Myocyte (in vitro differentiated cells): ENCODE measurements around the gene ARHGAP25. TPM values are rescaled to one million over a fixed set of nuclear protein-coding genes. Genes with fewer than 3 reads are reported as not detected.
A peak's percentile ranks its signal among the peaks of the same experiment; 100 is the strongest.

Experiments used
- DNase-seq: peaks from one replicate; pipeline ENCODE4 v3.0.0-alpha.2; 2012; ENCODE audit warnings: low read depth
- total RNA-seq: library from RNA; depleted of rRNA; stranded (reverse); fragments of >200 nt; gene quantifications from 2 replicates; pipeline ENCODE4 v1.2.3, GENCODE V29; 2014

Gene ARHGAP25
- total RNA-seq, 1 donor from 2014 or later, result not detected

- no peak for DNase-seq
Measured at GRCh38 chr2:68741238-68741637, 6.6 kb downstream of the ARHGAP25 start.

DNA sequence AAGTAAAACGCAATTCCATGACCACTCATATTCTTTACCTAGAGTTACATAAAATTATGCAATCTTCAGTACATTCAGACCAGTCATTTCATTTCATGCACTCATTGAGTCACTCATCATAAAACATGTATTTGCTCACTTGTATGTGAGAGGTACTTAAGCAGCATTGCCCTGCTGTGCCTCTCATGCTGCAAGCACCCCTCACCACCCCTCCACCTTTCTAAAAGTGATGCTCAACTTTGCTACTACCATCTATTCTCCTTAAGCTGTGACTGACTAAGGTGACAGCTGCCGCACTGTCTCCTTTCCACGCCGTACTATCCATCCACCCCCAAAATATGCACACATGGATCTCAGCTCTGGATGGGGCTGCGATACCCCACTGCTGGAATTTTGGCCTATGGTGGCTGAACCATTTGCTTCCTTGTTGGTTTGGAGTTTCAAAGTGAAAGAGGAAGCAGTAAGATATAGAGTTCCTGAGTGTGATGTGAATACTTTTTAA, 7.2 kb downstream of the ARHGAP25 start:
- DNase-seq, result no peak

GRCh38 chr2:68742626-68743415, 8.2 kb downstream of the ARHGAP25 start:
- DNase-seq, result no peak

DNA sequence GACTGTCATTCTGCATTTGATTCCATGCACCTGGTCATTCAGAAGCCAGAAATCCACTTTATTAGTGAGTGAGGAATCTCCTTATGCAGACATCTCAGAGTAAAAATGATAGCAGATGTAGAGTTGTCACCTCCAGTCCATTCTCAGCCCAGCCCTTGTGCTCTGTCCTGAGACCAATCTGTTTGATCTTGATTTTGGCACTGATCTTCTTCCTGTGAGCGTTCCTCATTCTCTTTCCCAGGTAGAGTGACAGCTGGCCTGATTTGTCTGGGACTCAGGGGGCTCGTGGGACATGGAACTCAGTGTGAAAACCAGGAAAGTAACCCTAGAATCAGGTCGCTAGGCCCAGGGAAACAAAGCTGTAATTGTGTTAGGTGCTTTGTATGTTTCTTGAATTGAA, 8.9 kb downstream of the ARHGAP25 start:
- DNase-seq, result no peak

DNA sequence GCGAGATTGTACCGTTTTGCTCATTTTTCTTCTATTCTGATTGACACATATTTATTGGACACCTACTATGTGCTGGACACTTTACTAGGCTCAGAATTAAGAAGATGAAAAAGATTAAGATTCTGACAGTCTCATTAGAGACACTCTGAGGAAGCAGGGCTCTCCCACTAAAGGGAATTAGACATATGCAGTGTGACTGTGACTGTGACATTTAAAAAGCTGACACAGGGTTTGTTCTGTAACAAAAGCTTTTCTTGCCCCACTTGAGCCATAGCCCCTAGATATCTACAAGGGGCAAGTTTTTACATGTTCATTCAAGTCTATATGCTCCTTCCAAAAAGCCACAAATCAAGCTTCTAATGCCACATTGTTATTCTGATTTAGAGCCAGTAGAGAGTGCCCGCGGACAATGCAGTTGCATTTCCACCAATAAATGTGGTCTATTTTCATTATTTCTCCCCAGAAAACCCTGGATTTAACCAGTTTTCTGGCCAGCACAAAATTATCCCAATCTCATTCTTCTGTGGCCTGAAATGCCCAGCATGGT, 9.8 kb downstream of the ARHGAP25 start:
- no peak for DNase-seq

DNA sequence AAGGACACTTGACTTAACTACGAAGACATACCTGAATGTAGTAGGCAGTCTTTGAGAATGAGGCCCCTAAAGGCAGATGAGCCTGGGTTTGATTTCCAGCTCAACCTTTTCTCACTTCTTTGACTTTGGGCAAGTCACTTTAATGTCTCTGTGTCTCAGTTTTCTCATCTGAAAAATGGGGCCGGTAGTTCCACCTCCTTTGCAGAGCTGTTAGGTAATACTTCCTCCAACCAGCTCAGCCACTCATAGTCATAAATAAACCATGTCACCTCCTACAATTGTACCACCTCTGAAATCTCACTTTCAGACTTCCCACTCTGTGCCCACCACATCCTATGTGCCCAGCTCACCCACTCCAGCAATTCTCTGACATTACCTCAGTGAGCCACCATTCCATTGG, 10.4 kb downstream of the ARHGAP25 start:
- no peak for DNase-seq

- no peak for DNase-seq
Measured at GRCh38 chr2:68746408-68746807, 11.8 kb downstream of the ARHGAP25 start.

GRCh38 chr2:68747413-68747812, 12.8 kb downstream of the ARHGAP25 start:
- no peak for DNase-seq

- DNase-seq, result no peak
Measured at GRCh38 chr2:68747900-68748299, 13.3 kb downstream of the ARHGAP25 start.

DNA sequence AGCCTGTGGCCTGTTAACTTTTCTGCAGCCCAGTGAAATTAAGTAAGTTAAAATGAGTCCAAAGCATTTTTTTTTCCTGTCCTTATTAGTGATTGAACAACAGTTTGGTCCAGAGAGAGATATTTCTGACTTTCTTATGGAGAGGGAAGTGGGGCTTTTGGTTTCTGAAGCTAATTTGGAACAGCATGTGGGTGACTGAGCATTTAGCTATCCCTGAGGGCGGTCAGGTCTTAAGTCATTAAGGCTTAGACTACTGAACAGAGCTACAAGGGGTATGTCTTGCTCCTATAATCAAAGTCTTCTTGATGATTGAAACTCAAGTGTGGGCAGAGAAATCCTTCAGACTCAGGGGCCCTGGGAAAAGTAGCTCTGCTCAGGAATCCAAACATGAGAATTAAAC, 14.0 kb downstream of the ARHGAP25 start:
- no peak for DNase-seq

- DNase-seq, result no peak
Measured at GRCh38 chr2:68749345-68749744, 14.7 kb downstream of the ARHGAP25 start.

- DNase-seq, result no peak
Measured at GRCh38 chr2:68750592-68751396, 16.2 kb downstream of the ARHGAP25 start.

DNA sequence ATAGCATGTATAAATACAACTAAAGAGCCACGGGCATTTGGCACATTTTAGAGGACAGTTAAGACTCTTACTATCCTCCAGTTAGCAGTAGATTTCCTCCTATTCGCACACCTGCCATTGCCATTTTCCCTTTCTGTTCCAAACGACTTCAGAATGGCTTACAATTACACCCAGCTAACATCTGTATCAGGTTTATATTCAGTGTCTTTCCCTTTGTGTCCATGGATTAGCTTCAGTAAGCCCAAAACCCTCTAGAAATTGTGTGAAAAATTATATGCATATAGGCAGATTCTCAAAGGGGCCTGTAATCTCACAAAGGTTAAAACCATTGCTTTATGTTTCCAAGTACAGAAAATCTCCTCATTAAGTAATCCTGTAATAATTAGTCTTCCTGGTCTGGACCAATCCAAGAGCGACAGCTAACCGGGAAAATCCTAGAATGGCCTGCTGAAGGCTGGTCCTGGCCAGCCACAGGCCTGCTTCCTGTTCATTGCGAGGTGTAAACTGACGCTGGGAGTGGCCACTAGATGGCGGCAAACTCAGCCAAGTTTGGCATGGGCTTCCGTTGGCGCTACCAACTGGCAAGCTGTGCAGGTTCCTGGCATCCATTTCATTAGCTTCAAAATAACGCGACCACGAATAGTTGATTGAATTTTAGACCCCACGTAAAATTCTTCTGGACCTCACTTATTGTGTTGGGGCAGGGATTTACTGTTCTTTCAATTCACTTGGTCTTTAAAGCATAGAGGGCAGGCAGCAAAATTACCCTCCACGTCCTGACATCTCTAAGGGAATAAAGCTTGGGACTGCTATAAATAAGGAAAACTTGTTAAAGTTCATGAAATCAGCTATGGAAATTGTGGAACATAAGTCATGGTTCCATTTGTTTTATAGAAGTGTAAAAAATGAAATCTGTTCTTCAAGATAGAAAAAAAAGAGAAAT, 17.1 kb downstream of the ARHGAP25 start:
- DNase-seq, result peak; percentile 89

DNA sequence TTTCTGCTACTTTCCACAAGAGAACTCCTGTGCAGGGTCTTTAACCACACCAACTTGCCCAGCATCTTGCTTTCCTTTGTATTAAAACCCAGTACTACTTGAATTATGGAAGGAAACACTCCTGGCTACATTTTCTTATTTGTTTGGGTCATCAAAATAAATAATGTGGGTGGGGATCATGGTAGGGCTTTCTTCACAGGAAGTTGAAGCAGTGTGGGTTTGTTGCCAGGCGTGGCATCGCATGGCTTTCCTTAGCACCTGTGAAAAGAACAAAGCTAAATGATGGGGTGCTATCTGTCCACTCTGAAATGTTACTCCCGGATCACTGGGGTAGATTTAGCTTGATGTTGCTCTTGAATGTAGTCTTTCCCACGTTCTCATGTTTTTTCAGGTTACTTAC, 18.7 kb downstream of the ARHGAP25 start:
- no peak for DNase-seq

DNA sequence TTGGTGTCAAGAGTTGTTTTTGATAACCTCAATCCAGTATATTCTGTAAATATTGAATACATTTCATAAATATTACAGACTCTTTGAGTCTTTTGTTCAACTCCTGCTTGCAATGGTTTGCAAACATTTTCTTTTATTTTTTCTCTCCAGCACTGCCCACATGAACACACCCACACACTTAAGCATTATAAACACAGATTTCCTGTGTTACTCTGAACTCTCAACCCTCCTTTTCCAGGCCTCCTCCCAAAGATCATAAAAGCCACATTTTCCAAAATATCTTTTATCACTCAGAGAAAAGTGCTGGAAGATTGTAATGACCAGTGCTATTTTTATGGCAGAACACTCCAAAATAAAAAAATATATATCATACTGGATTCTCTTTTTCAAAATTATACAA, 20.5 kb downstream of the ARHGAP25 start:
- no peak for DNase-seq

- no peak for DNase-seq
Measured at GRCh38 chr2:68756178-68756577, 21.6 kb downstream of the ARHGAP25 start.

- DNase-seq, result no peak
Measured at GRCh38 chr2:68757081-68757480, 22.5 kb downstream of the ARHGAP25 start.

DNA sequence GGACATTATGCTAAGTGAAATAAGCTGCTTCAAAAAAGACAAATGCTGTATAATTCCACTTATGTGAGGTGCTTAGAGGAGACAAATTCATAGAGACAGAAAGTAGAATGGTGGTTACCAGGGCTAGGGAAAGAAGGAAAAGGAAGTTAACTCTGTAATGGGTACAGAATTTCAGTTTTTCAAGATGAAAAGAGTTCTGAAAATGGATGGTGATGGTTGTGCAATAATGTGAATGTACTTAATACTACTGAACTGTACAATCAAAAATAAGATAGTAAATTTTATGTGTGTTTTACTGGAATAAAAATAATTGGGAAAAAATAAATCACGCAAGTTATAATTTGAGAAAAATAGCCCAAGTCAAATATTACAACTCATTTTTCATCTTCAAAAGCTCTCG, 27.5 kb downstream of the ARHGAP25 start:
- DNase-seq, result no peak

GRCh38 chr2:68762665-68763064, 28.1 kb downstream of the ARHGAP25 start:
- no peak for DNase-seq

GRCh38 chr2:68764041-68764805, 29.6 kb downstream of the ARHGAP25 start:
- DNase-seq, result no peak
